Kidney (tissue), 14 donors: ENCODE data around the gene ARHGAP26. TPM values are rescaled to one million over a fixed set of nuclear protein-coding genes. Genes with fewer than 3 reads are reported as not detected.

Experiments
- DNase-seq, 5 donors: peaks; one replicate each; pipeline ENCODE4 v3.0.0-alpha.2; 2013 to 2020
- FAIRE-seq: peaks from 2 replicates; lab custom pipeline; 2012; peaks lifted over from hg19 to GRCh38; lab: Jason Lieb, UNC
- H3K27ac ChIP-seq, 2 donors: one replicate each; pipeline ENCODE4 v1.7.0; 2013; ENCODE audit warnings: low read depth in 2 of 2, low read length in 2 of 2, inconsistent platforms in 1 of 2
- H3K27me3 ChIP-seq: one replicate; pipeline ENCODE4 v1.7.1; 2013; ENCODE audit warnings: low read length, inconsistent platforms; ENCODE audit not compliant: control insufficient read depth, insufficient read depth
- H3K36me3 ChIP-seq, 3 donors: one replicate each; pipeline versions ENCODE4 v1.7.0 to v1.7.1; 2013; ENCODE audit warnings: low read length in 3 of 3, control low read depth in 1 of 3, inconsistent platforms in 1 of 3; ENCODE audit not compliant: insufficient read depth in 3 of 3, control insufficient read depth in 2 of 3
- H3K4me1 ChIP-seq, 3 donors: one replicate each; pipeline versions ENCODE4 v1.7.0 to v1.7.1; 2013; ENCODE audit warnings: low read length in 3 of 3, inconsistent platforms in 1 of 3, low read depth in 1 of 3; ENCODE audit not compliant: control insufficient read depth in 2 of 3, insufficient read depth in 2 of 3
- H3K4me3 ChIP-seq, 3 donors: one replicate each; pipeline versions ENCODE4 v1.7.0 to v1.8.1; 2013; ENCODE audit warnings: low read length in 3 of 3, control low read depth in 1 of 3, inconsistent platforms in 1 of 3
- H3K9ac ChIP-seq, 3 donors: one replicate each; pipeline versions ENCODE4 v1.7.0 to v1.7.1; 2013; ENCODE audit warnings: low read length in 3 of 3, control low read depth in 1 of 3, inconsistent platforms in 1 of 3
- H3K9me3 ChIP-seq, 3 donors: one replicate each; pipeline versions ENCODE4 v1.7.0 to v1.7.1; 2013; ENCODE audit warnings: low read length in 3 of 3, control low read depth in 1 of 3, inconsistent platforms in 1 of 3; ENCODE audit not compliant: control insufficient read depth in 2 of 3, insufficient read depth in 1 of 3
- intact Hi-C: fragments of 100-400 bp; cut with DNase I; formaldehyde crosslinking; loops from one replicate; pipeline ENCODE4 v1.11.1; 2022
- polyA plus RNA-seq: library from polyadenylated mRNA; stranded (reverse); fragments of 350-450 nt; fragmentation: Illumina TruSeq; extraction: RNeasy Lipid Tissue Mini Kit (QIAGEN cat#74804); gene quantifications from one replicate; pipeline ENCODE4 v1.2.3, GENCODE V29; 2014; ENCODE audit warnings: low read depth, low replicate concordance; ENCODE audit not compliant: insufficient read depth
- total RNA-seq: library from RNA; stranded (reverse); fragmentation: NEBNext Ultra II Directional; extraction: Animal tissue kit (Norgen Biotek cat#: 25700); gene quantifications from one replicate; pipeline ENCODE4 v1.2.1, GENCODE V29; 2021
- TF ChIP-seq, protein P1 (sequence below): IDR thresholded peaks from 3 replicates; pipeline ENCODE4 v1.5.1; 2012; ENCODE audit warnings: mild to moderate bottlenecking, moderate library complexity, borderline replicate concordance; ENCODE audit not compliant: insufficient read depth; ENCODE audit errors: extremely low read depth
- donor health status: control.
- donor health status: control.
- donor health status: control.
- donor health status: control.
- donor health status: control.
- donor health status: DM: yes; HTN: yes; CAD: no.
- donor health status: Normal renal cell carcinoma (clear cell type).

The ARHGAP26 gene
- total and polyA plus RNA-seq, 2 donors from 2014 or later, result 2.5 to 85.7 TPM

DNA sequence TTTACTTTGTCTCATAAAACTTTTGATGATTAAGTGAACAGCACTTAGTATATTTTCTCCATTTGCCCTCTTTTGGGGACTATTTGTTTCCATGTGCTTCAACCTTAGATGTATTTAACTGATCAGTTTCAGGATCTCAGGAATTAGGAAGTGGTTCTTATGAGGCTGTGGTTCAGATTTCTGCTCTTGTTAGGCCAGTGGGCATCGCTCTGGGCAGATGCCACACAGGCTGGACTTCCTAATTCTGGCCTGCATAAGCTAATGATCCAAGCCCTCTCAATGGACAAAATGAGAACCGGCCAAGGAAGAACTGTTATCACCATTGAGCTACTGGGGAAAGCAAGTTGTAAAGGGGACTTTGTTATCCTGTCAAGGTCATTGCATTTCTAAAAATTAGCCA is 6.9 kb downstream of the ARHGAP26 start:
- no peaks in the 10 kb centered on the region for H3K9me3 ChIP-seq

DNA sequence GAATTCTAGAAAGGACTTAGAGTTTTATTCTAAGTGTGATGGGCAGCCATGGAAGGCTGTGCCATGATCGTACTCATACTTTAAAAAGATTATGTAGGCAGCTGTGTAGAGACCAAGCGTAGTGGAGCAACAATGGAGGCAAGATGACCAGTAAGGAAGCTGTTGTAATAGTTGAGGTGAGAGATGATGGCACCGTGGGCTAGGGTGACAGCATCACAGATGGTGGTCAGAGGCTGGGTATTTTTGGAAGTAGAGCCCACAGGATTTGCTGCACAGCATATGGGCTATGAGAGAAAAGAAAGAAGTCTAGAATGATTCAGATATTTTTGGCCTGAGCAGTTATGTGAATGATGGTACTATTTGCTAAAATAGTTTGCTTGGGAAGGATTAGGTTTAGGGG is 7.7 kb downstream of the ARHGAP26 start:
- H3K27ac ChIP-seq, result no peak overlapping the region
- no peak overlapping the region for H3K4me3 ChIP-seq
- intact Hi-C loops, result loop anchor here (10.0 kb wide), 1 partner anchor 87 kb away; no protein-coding TSS in a partner anchor
- no peaks in the 10 kb centered on the region for H3K27me3 ChIP-seq
- no peak overlapping the region for H3K9ac ChIP-seq
- FAIRE-seq, result no peak
- TF ChIP-seq, protein P1, sequence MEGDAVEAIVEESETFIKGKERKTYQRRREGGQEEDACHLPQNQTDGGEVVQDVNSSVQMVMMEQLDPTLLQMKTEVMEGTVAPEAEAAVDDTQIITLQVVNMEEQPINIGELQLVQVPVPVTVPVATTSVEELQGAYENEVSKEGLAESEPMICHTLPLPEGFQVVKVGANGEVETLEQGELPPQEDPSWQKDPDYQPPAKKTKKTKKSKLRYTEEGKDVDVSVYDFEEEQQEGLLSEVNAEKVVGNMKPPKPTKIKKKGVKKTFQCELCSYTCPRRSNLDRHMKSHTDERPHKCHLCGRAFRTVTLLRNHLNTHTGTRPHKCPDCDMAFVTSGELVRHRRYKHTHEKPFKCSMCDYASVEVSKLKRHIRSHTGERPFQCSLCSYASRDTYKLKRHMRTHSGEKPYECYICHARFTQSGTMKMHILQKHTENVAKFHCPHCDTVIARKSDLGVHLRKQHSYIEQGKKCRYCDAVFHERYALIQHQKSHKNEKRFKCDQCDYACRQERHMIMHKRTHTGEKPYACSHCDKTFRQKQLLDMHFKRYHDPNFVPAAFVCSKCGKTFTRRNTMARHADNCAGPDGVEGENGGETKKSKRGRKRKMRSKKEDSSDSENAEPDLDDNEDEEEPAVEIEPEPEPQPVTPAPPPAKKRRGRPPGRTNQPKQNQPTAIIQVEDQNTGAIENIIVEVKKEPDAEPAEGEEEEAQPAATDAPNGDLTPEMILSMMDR, result no peak
- H3K36me3 ChIP-seq, result peaks cover 0 to 2% (median 0%) of the 10 kb centered on the region in 3 donors
- H3K9me3 ChIP-seq, result no peaks in the 10 kb centered on the region
- DNase-seq, result no peak
- H3K4me1 ChIP-seq, result peaks cover 0 to 9% (median 3%) of the 10 kb centered on the region in 3 donors

More for the DNA sequence above, 6.9 kb downstream of the ARHGAP26 start:
- Histone ChIP-seq H3K27ac (no peak overlapping the region), H3K4me3 (no peak overlapping the region), H3K36me3 (peaks cover 0 to 2% (median 0%) of the 10 kb centered on the region in 3 donors), H3K27me3 (no peaks in the 10 kb centered on the region), H3K4me1 (peaks cover 0 to 10% (median 4%) of the 10 kb centered on the region in 3 donors), H3K9ac (no peak overlapping the region)
- no peak for FAIRE-seq
- no peak for DNase-seq
- TF ChIP-seq, protein P1, result no peak
- intact Hi-C loops, result loop anchor here (10.0 kb wide), 1 partner anchor 88 kb away; no protein-coding TSS in a partner anchor

DNA sequence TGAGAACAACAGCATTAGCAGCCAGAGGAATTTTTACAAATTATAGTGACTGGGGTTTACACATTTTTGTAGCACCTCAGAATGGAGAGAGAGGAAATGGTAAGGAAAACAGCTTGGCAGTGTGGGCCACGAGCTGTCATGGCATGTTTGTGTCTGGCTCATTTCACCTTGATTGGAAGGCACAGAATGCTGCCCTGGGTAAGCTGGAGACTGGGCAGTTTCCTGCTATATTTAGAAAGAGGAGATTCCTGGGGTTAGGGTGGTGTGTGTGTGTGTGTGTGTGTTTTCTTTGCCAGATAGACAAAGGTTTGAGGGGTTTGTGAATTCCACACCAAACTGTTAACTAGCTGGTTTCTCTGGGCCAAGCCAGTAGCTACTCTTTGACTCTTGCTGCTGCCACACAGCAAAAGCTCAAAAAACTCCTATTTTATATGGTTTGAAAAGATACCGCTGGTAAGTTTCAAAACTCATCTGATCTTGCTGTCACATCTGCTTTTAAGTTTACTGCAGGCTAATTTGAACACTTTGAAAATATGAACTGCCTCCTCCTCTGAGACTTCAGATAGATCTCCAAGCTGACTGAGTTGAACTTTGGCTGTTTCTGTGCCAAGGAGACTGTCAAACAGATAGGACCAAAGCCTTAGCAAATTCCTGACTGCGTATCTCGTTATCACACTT is 9.1 kb downstream of the ARHGAP26 start:
- no peak for FAIRE-seq
- TF ChIP-seq, protein P1, result no peak
- peaks cover 0 to 16% (median 12%) of the 10 kb centered on the region in 3 donors for H3K4me1 ChIP-seq
- H3K27me3 ChIP-seq, result no peaks in the 10 kb centered on the region
- H3K36me3 ChIP-seq, result peaks cover 0 to 2% (median 0%) of the 10 kb centered on the region in 3 donors
- no peak overlapping the region for H3K9ac ChIP-seq
- no peak overlapping the region for H3K27ac ChIP-seq
- H3K4me3 ChIP-seq, result no peak overlapping the region
- H3K9me3 ChIP-seq, result no peaks in the 10 kb centered on the region
- intact Hi-C loops, result loop anchor here (10.0 kb wide), 1 partner anchor 85 kb away; no protein-coding TSS in a partner anchor
- peak in 2 of 5 donors; percentile 21 to 35 for DNase-seq
